ENCODE results near the gene ALG8.

DNA sequence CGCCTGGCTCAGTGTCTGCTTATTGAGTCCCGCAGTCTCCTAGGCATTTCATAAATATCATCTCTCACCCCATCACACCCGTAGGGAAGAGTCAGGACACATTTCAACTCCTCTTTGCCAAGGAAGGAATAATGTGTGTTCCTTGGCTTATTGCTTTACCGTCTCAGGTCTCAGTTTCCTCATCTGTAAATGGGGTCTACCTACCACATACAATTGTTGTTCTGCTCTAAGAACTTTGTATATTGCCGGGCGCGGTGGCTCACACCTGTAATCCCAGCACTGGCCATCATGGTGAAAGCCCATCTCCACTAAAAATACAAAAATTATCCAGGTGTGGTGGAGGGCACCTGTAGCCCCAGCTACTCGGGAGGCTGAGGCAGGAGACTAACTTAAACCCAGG is 78.9 kb downstream of the ALG8 start:
- TF ChIP-seq, protein P1, sequence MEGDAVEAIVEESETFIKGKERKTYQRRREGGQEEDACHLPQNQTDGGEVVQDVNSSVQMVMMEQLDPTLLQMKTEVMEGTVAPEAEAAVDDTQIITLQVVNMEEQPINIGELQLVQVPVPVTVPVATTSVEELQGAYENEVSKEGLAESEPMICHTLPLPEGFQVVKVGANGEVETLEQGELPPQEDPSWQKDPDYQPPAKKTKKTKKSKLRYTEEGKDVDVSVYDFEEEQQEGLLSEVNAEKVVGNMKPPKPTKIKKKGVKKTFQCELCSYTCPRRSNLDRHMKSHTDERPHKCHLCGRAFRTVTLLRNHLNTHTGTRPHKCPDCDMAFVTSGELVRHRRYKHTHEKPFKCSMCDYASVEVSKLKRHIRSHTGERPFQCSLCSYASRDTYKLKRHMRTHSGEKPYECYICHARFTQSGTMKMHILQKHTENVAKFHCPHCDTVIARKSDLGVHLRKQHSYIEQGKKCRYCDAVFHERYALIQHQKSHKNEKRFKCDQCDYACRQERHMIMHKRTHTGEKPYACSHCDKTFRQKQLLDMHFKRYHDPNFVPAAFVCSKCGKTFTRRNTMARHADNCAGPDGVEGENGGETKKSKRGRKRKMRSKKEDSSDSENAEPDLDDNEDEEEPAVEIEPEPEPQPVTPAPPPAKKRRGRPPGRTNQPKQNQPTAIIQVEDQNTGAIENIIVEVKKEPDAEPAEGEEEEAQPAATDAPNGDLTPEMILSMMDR (IDR thresholded peaks at IDR 0.05; ENCODE audit: insufficient read depth, low read depth, low read length) = no peak
- TF ChIP-seq EZH2 (IDR thresholded peaks at IDR 0.05; ENCODE audit: insufficient read depth, low read length) = no peak
